ENCODE measurements around the gene PAX3. TPM values are rescaled to one million over a fixed set of nuclear protein-coding genes. Genes with fewer than 3 reads are reported as not detected.

Gene PAX3
- total RNA-seq, 1 experiment from 2014 or later: not detected

GRCh38 chr2:222264791-222265320 lies 33.9 kb downstream of the PAX3 start:
- no peak for DNase-seq (ENCODE audit: low read depth, low spot score)
- Histone ChIP-seq H3K79me2 (ENCODE audit: insufficient read depth, low read length) (no peaks in the 10 kb centered on the region), H3K4me1 (ENCODE audit: control insufficient read depth in 1 of 2, insufficient read depth in 2 of 2, low read length in 2 of 2) (no peaks in the 10 kb centered on the region), H3K9me2 (ENCODE audit: insufficient read depth) (no peaks in the 10 kb centered on the region), H3K4me3 (replicated peaks in 1 of 2; ENCODE audit: low read depth in 1 of 2, low read length in 2 of 2) (no peak overlapping the region), H3K4me2 (ENCODE audit: low read length) (no peak overlapping the region), H3K27me3 (ENCODE audit: insufficient read depth, low read length) (peaks cover 63% of the 10 kb centered on the region), H4K20me1 (ENCODE audit: insufficient read depth) (no peaks in the 10 kb centered on the region), H3K36me3 (ENCODE audit: control insufficient read depth in 1 of 2, insufficient read depth in 2 of 2, low read length in 2 of 2) (no peaks in the 10 kb centered on the region), H3K27ac (ENCODE audit: low read depth, low read length) (no peak overlapping the region), H2AFZ (ENCODE audit: low read depth, low read length, poor library complexity, severe bottlenecking) (no peak overlapping the region), H3K9me3 (ENCODE audit: control insufficient read depth in 1 of 2, insufficient read depth in 1 of 2, low read depth in 1 of 2, low read length in 2 of 2) (no peaks in the 10 kb centered on the region), H3K9ac (ENCODE audit: low read length) (no peak overlapping the region)
- ChIA-PET RAD21 (ENCODE audit: low non-redundant PET in 1 of 2, low total read pairs in 2 of 2, uncharacterized antibody in 2 of 2, unreplicated experiment in 2 of 2) (no interaction called here), CTCF (interaction anchor here (0.7 kb wide), 1 partner anchor 297 kb away, joined by 3 read pairs; no protein-coding TSS in a partner anchor), POLR2A (no interaction called here)
- no TSS peak for BruUV-seq (replicated peaks)
- TF ChIP-seq, protein P1, sequence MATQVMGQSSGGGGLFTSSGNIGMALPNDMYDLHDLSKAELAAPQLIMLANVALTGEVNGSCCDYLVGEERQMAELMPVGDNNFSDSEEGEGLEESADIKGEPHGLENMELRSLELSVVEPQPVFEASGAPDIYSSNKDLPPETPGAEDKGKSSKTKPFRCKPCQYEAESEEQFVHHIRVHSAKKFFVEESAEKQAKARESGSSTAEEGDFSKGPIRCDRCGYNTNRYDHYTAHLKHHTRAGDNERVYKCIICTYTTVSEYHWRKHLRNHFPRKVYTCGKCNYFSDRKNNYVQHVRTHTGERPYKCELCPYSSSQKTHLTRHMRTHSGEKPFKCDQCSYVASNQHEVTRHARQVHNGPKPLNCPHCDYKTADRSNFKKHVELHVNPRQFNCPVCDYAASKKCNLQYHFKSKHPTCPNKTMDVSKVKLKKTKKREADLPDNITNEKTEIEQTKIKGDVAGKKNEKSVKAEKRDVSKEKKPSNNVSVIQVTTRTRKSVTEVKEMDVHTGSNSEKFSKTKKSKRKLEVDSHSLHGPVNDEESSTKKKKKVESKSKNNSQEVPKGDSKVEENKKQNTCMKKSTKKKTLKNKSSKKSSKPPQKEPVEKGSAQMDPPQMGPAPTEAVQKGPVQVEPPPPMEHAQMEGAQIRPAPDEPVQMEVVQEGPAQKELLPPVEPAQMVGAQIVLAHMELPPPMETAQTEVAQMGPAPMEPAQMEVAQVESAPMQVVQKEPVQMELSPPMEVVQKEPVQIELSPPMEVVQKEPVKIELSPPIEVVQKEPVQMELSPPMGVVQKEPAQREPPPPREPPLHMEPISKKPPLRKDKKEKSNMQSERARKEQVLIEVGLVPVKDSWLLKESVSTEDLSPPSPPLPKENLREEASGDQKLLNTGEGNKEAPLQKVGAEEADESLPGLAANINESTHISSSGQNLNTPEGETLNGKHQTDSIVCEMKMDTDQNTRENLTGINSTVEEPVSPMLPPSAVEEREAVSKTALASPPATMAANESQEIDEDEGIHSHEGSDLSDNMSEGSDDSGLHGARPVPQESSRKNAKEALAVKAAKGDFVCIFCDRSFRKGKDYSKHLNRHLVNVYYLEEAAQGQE (IDR thresholded peaks at IDR 0.05; ENCODE audit: low read depth): no peak
- TF ChIP-seq SIN3A (IDR thresholded peaks at IDR 0.05; ENCODE audit: low read depth) (no peak), RAD21 (IDR thresholded peaks at IDR 0.05; ENCODE audit: low read depth) (no peak), POLR2A (IDR thresholded peaks at IDR 0.05; ENCODE audit: borderline replicate concordance, extremely low read depth, insufficient read depth, insufficient read length) (no peak), ATF3 (IDR thresholded peaks at IDR 0.05) (no peak), FOSL1 (IDR thresholded peaks at IDR 0.05; ENCODE audit: low read depth) (no peak), ELF1 (IDR thresholded peaks at IDR 0.05; ENCODE audit: borderline replicate concordance, low read depth) (no peak), JUND (IDR thresholded peaks at IDR 0.05) (no peak), CEBPB (IDR thresholded peaks at IDR 0.05; ENCODE audit: low read depth) (no peak), POLR2AphosphoS5 (IDR thresholded peaks at IDR 0.05; ENCODE audit: low read depth, low read length) (no peak)
- no peak for ATAC-seq
- intact Hi-C loops (cut with micrococcal nuclease): no loop called here
